Activated B cell treated with CpG ODN at 0.5 μM for 24 hours (primary cell): ENCODE data around the gene ZFYVE21. TPM values are rescaled to one million over a fixed set of nuclear protein-coding genes. Genes with fewer than 3 reads are reported as not detected.

Source experiments
- ATAC-seq: fragments of 200-7000 bp; cut with Tn5 transposase; one replicate; pipeline ENCODE4 v1.10.0; 2021; ENCODE audit warnings: low read depth, mild to moderate bottlenecking, moderate library complexity
- CTCF ChIA-PET: fragments of 350-600 bp; sonication (Branson Sonifier 250); formaldehyde crosslinking; loops from one replicate; lab custom pipeline; 2021; ENCODE audit warnings: antibody characterized with exemption; lab: Charles Lee
- POLR2A ChIA-PET: fragments of 350-600 bp; sonication (Branson Sonifier 250); formaldehyde crosslinking; loops from one replicate; lab custom pipeline; 2021; ENCODE audit warnings: antibody characterized with exemption; lab: Charles Lee
- DNase-seq: peaks from one replicate; pipeline ENCODE4 v3.0.0; 2022
- H3K27ac Mint-ChIP-seq: one replicate; pipeline ENCODE4 v1.8.0; 2020; ENCODE audit warnings: mixed read lengths
- H3K27me3 Mint-ChIP-seq: one replicate; pipeline ENCODE4 v1.8.0; 2021; ENCODE audit warnings: mixed read lengths
- H3K36me3 Mint-ChIP-seq: one replicate; pipeline ENCODE4 v1.8.0; 2021; ENCODE audit warnings: low read depth, mixed read lengths
- H3K4me1 Mint-ChIP-seq: one replicate; pipeline ENCODE4 v1.8.0; 2021; ENCODE audit warnings: mixed read lengths
- H3K4me3 Mint-ChIP-seq: one replicate; pipeline ENCODE4 v1.8.0; 2020; ENCODE audit warnings: mild to moderate bottlenecking, mixed read lengths
- H3K9me3 Mint-ChIP-seq: one replicate; pipeline ENCODE4 v1.8.0; 2020; ENCODE audit warnings: mixed read lengths
- CTCF ChIP-seq: fragments of 200-600 bp; IDR thresholded peaks from one replicate; pipeline ENCODE4 v1.8.0; 2022; ENCODE audit warnings: antibody characterized with exemption, mild to moderate bottlenecking
- intact Hi-C: fragments of 100-400 bp; cut with micrococcal nuclease; formaldehyde crosslinking; loops from one replicate; pipeline ENCODE4 v1.15.1; 2024
- total RNA-seq: library from RNA; stranded (reverse); gene quantifications from 2 replicates; pipeline ENCODE4 v1.2.3, GENCODE V29; 2022

ZFYVE21 gene
- total RNA-seq, 1 donor from 2014 or later = 16.7 TPM

GRCh38 chr14:103718572-103718971 lies 3.0 kb downstream of the ZFYVE21 start:
- Mint-ChIP-seq H3K36me3 (peaks cover 3% of the 10 kb centered on the region), H3K4me1 (peaks cover 34% of the 10 kb centered on the region), H3K27me3 (no peaks in the 10 kb centered on the region), H3K9me3 (no peaks in the 10 kb centered on the region), H3K27ac (no peak overlapping the region), H3K4me3 (no peak overlapping the region)
- intact Hi-C loops = loop anchor here (10.0 kb wide), 1 partner anchor 384 kb away; the partner anchor contains the start of gene EIF5
- ChIA-PET POLR2A (interaction anchor here (0.5 to 0.7 kb wide), 2 partner anchors 8 to 202 kb away, joined by 4 to 5 read pairs; no protein-coding TSS in a partner anchor), CTCF (no interaction called here)
- no peak for DNase-seq
- ATAC-seq = no peak
- TF ChIP-seq CTCF = no peak

- H3K36me3 Mint-ChIP-seq = peaks cover 3% of the 10 kb centered on the region
- POLR2A ChIA-PET = no interaction called here
- H3K27ac Mint-ChIP-seq = no peak overlapping the region
- no peak for ATAC-seq
- DNase-seq = no peak
- H3K27me3 Mint-ChIP-seq = no peaks in the 10 kb centered on the region
- no peak for TF ChIP-seq CTCF
- H3K4me3 Mint-ChIP-seq = no peak overlapping the region
- H3K4me1 Mint-ChIP-seq = peaks cover 24% of the 10 kb centered on the region
- intact Hi-C loops = loop anchor here (10.0 kb wide), 1 partner anchor 385 kb away; the partner anchor contains the start of gene EIF5
- no peaks in the 10 kb centered on the region for H3K9me3 Mint-ChIP-seq
- CTCF ChIA-PET = no interaction called here
Observed at GRCh38 chr14:103719751-103720150, 4.1 kb downstream of the ZFYVE21 start.

GRCh38 chr14:103721334-103722120 lies 5.9 kb downstream of the ZFYVE21 start:
- ATAC-seq (no peak), DNase-seq (no peak)
- ChIA-PET POLR2A (no interaction called here), CTCF (no interaction called here)
- H3K36me3 Mint-ChIP-seq = peaks cover 1% of the 10 kb centered on the region
- H3K4me3 Mint-ChIP-seq = no peak overlapping the region
- H3K4me1 Mint-ChIP-seq = peaks cover 19% of the 10 kb centered on the region
- H3K9me3 Mint-ChIP-seq = no peaks in the 10 kb centered on the region
- intact Hi-C loops = no loop called here
- no peak overlapping the region for H3K27ac Mint-ChIP-seq
- no peaks in the 10 kb centered on the region for H3K27me3 Mint-ChIP-seq
- no peak for TF ChIP-seq CTCF

- intact Hi-C loops = no loop called here
- Mint-ChIP-seq H3K4me3 (no peak overlapping the region), H3K4me1 (peaks cover 3% of the 10 kb centered on the region), H3K27ac (no peak overlapping the region), H3K36me3 (peaks cover 7% of the 10 kb centered on the region), H3K27me3 (no peaks in the 10 kb centered on the region), H3K9me3 (no peaks in the 10 kb centered on the region)
- TF ChIP-seq CTCF = no peak
- DNase-seq = no peak
- ChIA-PET POLR2A (no interaction called here), CTCF (no interaction called here)
- ATAC-seq = no peak
Observed at GRCh38 chr14:103723748-103724081, 8.1 kb downstream of the ZFYVE21 start.

- H3K9me3 Mint-ChIP-seq = no peaks in the 10 kb centered on the region
- intact Hi-C loops = no loop called here
- POLR2A ChIA-PET = no interaction called here
- H3K4me1 Mint-ChIP-seq = no peaks in the 10 kb centered on the region
- CTCF ChIA-PET = no interaction called here
- H3K27me3 Mint-ChIP-seq = no peaks in the 10 kb centered on the region
- TF ChIP-seq CTCF = no peak
- no peak overlapping the region for H3K27ac Mint-ChIP-seq
- no peak for DNase-seq
- ATAC-seq = no peak
- H3K4me3 Mint-ChIP-seq = no peak overlapping the region
- peaks cover 11% of the 10 kb centered on the region for H3K36me3 Mint-ChIP-seq
Observed at GRCh38 chr14:103724116-103724515, 8.5 kb downstream of the ZFYVE21 start.
